OCI-M2 (cell line): ENCODE results near the gene CELF5.
A peak's percentile ranks its signal among the peaks of the same experiment; 100 is the strongest.

ENCODE experiments used
- DNase-seq: peaks from one replicate; lab custom pipeline; 2025; ENCODE audit not compliant: unreplicated experiment; lab: John Stamatoyannopoulos, UW

Gene CELF5

DNA sequence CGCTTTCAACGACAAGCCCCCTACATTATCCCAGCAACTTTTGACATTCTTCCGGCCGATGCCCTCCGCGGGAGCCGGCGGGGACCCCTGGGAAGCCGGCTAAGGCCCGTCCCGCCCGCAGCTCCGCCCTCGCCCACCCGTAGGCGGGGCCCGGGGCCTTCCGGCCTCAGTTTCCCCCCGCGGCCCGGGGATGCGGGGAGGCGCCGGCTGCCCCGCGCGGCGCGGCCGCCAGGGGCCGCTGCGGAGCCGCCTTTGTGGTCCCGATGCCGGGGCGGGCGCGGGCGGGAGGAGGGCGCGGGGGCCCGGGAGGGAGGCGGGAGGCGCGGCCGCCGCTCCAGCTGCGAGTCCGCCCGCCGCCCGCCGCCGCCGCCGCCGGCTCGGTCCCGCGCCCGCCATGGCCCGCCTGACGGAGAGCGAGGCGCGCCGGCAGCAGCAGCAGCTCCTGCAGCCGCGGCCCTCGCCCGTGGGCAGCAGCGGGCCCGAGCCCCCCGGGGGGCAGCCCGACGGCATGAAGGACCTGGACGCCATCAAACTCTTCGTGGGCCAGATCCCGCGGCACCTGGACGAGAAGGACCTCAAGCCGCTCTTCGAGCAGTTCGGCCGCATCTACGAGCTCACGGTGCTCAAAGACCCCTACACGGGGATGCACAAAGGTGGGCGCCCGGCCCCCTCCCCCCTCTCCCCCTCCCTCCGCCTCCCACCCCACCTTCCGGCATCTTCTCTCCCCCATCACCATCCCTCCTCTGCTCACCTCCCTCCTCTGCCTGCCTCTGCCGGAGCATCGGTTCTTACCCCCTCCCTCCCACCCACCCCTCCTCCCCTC lies at the start of gene CELF5:
CELF5 (plus strand) TSS at position 316 of the 823 bp plus-strand sequence; CDS start at position 395, 79 bp downstream.
- no peak for DNase-seq

DNA sequence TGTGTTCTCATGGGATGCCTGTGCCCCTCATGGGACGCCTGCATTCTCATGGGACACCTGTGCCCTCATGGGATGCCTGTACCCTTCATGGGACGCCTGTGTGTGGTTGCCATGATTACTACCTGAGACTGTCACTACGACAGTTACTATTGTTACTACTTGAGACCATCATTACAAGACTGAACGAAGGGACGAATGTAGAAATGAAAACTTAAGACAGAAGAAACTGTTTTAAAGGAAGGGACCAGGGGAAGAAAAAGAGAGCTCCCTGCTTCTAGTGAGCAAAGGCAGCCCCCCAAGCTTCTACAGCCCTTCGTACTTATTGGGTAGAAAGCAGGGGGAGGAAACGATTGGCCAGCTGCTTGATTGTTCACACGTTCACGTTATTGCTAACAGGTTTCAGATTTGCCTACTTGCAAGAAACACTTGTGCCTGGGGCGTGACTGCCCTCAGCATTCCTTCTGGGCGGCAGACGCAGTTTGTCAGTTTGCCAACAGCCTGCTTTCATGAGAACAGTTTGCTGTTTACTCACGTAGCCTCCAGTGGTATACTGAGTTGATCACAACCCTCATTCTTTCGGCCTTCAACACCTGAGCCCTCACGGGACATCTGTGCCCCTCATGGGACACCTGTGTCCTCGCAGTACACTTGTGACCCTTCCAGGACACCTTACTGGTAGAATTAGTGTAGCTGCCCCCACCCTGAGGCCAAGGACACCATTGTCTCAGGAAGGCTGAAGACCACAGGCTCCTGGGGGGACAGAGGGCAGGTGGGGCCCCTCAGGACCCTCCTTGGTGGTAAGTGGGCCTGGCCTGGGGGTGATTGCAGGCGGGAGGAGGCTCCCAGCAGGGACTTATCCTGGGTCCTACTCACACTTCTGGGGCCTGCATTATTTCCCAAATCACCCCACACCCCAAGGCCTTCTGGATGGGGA lies 48.4 kb upstream of the CELF5 start:
- DNase-seq, result no peak

DNA sequence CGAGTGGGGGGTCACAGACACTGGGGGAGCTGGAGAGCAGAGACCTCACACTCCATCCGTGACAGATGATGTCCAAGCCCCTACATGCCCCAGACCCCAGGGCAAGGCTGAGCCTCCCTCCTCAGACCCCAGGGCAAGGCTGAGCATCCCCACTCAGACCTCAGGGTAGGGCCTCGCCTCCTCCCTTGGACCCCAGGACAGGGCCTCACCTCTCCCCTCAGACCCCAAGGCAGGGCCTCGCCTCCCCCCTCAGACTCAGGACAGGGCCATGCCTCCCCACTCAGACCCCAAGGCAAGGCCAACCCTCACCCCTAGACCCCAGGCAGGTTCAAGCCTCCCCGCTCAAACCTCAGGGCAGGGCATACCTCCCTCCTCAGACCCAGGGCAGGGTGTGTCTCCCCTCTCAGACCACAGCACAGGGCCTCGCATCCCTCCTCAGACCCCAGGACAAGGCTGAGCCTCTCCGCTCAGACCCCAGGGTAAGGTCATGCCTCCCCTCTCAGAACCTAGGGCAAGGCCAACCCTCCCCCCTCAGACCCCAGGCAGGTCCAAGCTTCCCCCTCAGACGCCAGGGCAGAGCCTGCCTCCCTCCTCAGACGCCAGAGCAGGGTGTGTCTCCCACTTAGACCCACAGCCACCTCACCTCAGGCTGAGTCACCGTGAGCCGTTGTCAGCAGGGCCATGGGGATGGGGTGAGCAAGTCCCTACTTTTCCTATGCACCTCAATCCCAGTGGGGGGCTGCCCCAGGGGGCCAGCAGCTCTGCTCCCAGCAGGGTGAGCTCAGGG lies 47.6 kb upstream of the CELF5 start:
- DNase-seq, result no peak

DNA sequence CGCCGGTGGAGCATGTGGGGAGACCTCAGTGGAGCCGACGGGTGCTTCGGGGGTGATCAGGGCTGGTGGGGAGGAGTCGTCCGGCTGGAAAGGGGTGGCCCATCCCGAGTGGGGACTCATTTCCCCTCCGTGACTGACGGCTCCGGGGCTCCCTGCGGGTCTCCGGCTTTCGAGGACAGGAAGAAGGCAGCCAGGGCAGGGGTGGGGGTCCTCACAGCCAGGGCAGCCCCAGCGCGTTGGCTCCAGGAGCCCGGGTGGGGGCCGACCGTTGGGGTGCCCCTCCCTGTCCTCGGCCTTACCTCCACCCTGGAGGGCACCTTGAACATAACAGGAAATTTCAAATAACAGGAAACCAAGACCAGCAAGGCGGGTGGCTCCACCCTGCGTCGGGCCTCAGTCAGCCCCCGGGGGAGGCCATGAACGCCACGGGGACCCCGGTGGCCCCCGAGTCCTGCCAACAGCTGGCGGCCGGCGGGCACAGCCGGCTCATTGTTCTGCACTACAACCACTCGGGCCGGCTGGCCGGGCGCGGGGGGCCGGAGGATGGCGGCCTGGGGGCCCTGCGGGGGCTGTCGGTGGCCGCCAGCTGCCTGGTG lies 46.0 kb upstream of the CELF5 start, which contains the start of gene S1PR4:
S1PR4 (plus strand) TSS at position 393 of the 596 bp plus-strand sequence; CDS start at position 417, 24 bp downstream.
- no peak for DNase-seq

DNA sequence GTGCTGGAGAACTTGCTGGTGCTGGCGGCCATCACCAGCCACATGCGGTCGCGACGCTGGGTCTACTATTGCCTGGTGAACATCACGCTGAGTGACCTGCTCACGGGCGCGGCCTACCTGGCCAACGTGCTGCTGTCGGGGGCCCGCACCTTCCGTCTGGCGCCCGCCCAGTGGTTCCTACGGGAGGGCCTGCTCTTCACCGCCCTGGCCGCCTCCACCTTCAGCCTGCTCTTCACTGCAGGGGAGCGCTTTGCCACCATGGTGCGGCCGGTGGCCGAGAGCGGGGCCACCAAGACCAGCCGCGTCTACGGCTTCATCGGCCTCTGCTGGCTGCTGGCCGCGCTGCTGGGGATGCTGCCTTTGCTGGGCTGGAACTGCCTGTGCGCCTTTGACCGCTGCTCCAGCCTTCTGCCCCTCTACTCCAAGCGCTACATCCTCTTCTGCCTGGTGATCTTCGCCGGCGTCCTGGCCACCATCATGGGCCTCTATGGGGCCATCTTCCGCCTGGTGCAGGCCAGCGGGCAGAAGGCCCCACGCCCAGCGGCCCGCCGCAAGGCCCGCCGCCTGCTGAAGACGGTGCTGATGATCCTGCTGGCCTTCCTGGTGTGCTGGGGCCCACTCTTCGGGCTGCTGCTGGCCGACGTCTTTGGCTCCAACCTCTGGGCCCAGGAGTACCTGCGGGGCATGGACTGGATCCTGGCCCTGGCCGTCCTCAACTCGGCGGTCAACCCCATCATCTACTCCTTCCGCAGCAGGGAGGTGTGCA lies 45.3 kb upstream of the CELF5 start:
- DNase-seq, result no peak

DNA sequence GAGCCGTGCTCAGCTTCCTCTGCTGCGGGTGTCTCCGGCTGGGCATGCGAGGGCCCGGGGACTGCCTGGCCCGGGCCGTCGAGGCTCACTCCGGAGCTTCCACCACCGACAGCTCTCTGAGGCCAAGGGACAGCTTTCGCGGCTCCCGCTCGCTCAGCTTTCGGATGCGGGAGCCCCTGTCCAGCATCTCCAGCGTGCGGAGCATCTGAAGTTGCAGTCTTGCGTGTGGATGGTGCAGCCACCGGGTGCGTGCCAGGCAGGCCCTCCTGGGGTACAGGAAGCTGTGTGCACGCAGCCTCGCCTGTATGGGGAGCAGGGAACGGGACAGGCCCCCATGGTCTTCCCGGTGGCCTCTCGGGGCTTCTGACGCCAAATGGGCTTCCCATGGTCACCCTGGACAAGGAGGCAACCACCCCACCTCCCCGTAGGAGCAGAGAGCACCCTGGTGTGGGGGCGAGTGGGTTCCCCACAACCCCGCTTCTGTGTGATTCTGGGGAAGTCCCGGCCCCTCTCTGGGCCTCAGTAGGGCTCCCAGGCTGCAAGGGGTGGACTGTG lies 44.6 kb upstream of the CELF5 start:
- DNase-seq, result no peak

DNA sequence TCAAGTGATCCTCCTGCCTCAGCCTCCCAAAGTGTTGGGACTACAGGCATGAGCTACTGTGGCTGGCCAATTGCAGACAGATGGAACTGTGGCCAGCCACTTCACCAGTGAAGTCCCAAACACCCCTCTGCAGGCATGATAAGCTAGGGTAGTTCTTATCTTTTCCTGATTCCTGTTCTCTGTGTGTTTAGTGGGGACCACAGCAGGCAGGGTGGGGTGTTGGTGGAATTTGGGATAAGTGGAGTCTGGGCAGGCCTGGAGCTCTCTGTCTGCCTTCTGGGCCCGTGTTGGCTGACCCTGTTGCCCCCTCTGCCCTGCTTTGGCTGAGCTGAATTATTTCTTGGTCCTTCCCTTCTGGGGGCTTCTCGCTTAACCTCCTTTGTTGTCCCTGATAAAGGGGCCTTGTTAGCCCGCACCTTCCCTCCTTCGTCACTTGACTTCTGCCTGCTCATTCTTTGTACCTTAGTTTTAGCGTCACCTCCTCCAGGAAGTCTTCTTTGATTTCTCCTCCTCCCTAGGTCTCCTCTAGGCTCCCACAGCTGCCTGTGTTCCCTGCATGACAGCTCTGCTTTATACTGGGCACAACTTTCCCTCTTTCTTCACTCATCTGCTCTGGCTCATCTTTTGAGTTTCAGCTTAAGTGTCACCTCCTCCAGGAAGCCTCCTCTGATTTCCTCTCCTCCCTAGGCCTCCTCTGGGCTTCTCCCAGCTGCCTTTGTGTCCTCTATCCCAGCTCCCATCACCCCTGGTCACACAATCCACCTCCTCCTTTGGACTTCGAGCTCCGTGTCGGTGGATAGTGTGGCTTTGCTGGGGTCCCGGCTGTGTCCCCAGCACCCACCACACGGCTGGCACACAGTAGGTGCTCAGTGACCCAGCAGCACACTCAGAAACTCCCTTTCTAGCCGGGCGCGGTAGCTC lies 40.5 kb upstream of the CELF5 start:
- DNase-seq, result no peak

DNA sequence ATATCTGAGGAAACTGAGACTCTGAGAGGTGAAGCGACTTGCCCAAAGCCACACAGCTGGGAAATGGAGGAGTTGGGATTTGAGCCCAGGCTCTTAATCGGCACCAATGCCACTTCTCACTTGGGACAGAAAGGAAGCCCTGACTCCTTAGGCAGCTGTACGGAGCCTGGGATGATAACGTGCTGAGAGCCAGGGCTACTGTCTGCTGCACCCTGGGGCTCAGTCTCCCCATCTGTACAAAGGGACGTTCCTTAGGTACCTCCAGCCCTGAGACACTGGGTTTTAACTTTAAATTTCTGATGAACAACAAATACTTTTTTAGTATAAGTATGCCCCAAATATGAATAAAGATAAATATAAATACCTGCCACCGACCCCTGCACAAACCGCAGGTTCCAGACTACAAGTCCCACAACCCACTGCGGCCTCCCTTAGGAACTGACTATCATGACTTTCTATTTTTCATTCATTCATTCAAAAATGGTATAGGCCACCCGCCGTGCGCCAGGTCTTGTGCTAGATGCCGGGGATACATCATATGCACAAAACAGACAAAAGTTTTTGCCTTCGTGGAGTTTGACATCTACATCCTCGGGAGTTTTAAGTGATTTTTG lies 39.5 kb upstream of the CELF5 start:
- no peak for DNase-seq

DNA sequence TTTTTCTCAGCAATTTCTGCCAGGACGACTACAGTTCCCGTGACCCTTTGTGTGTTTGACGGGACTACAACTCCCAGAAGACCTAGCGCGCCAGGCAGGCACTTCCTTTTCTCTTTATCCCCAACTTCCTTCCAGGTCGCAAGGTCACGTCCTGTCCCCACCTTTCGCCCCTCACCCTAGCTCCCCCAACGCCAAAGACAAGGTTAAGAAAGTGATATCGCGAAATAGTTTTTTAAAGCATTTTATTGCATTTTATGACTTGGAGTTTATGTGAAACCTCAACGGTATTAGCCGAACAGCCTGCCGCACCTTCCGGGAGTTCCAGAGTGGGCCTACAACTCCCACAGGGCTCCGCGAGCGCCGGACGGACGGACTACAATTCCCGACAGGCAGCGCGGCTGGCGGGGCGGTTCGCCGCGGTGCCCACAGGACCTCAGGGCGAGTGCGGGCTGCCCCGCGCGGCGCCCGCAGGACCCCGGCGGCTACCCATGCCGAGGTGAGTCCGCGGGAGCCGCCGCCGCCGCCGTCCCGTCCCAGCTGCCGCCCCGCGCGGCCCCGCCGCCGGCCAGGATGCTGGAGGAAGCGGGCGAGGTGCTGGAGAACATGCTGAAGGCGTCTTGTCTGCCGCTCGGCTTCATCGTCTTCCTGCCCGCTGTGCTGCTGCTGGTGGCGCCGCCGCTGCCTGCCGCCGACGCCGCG lies 38.9 kb upstream of the CELF5 start, which contains the start of gene NCLN:
NCLN (plus strand) TSS at position 470 of the 699 bp plus-strand sequence; CDS start at position 571, 101 bp downstream.
- peak; percentile 52 for DNase-seq

DNA sequence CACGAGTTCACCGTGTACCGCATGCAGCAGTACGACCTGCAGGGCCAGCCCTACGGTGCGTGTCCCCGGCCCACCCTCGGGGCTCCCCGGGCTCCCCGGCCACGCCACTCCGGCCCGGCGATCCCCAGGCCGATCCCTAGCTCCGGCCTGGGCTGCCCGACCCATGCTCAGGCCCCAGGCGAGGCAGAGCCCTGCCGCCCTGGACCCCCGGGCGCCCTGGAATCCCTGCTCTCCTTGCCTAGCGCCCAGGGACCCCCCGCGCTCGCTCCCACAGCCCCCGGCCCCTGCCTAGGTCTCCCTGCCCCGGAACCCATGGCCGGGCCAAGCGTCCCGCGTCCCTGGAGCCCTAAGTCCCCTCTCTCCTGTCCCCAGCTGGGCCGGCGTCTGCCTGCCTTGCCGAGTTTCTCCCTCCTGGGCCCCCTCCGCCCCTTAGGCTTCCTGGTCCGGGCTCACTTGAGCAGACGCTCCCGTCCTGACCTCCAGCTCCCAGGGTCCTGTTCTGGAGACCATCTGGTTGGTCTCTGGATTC lies 38.2 kb upstream of the CELF5 start:
- no peak for DNase-seq

DNA sequence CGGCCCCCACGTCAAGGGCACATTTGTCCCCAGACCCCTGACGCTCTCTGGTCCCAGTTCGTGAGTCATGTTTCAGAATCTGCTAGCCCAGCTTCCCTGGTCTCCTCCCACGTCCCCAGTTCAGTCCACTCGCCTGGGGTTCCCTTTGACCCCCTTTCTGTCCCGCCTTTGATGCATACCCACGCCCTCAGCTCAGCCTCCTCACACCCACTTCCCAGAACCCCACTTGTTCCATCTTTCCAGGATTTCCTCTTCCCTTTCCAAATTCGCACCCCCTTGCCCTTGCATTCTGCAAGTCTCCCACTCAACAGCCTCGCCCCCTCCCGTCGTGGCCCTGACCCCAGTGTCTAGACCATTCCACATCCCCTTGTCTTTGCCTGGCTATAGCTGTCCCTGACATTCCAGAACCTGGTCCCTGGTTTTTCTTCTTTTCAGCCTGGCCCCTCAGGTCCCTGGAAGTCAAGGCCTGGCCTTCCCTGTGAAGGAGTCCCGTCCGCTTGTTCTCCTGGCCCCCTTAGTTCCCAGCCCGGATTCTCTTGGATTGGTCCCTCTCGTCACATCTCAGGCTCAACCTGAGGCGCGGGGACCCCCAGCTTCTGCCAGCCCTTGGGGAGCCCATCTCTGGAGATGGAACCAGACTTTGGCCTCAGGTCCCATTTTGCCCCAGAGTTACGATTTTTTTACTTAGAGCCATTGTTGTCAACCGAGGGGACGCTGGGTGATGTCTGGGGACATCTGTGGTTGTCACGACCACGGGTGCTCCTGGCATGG lies 37.4 kb upstream of the CELF5 start:
- DNase-seq, result no peak

DNA sequence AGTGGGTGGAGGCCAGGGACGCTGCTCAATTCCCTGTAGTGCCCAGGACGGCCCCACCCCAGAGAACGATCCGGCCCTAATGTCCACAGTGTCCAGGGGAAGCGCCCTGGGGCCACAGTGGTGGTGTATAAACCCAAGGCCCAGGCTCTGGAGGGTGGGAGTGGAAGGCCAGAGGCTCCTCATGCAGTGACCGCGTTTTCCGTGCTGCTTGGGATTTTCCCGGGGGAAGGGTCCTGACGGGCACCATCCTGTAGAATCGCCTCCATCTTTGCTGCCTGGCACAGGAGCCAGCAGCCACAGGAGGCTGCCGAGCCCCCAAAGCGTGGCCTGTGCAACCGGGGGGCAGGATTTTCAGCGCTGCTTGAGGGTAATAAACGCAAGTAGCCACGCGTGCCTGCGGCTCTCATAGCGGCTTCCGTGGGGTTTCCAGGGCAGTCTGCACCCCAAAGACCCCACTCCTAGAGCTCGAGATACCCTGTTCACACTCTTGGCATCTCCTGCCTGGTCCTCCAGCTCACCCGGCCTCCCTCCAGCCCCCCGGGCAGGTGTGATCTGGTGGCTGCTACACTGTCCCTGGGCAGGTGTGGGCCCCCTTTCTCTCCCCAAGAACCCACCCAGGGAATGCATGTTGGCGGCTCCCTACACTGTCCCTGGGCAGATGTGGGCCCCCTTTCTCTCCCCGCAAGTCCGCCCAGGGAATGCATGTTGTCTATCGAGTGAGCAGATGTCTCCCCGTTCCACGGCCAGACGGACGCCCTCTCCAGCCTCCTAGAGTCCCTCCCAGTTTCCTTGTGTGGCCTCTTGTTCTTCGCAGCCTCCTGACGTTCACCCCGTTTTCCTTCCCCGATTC lies 36.6 kb upstream of the CELF5 start:
- DNase-seq, result no peak

DNA sequence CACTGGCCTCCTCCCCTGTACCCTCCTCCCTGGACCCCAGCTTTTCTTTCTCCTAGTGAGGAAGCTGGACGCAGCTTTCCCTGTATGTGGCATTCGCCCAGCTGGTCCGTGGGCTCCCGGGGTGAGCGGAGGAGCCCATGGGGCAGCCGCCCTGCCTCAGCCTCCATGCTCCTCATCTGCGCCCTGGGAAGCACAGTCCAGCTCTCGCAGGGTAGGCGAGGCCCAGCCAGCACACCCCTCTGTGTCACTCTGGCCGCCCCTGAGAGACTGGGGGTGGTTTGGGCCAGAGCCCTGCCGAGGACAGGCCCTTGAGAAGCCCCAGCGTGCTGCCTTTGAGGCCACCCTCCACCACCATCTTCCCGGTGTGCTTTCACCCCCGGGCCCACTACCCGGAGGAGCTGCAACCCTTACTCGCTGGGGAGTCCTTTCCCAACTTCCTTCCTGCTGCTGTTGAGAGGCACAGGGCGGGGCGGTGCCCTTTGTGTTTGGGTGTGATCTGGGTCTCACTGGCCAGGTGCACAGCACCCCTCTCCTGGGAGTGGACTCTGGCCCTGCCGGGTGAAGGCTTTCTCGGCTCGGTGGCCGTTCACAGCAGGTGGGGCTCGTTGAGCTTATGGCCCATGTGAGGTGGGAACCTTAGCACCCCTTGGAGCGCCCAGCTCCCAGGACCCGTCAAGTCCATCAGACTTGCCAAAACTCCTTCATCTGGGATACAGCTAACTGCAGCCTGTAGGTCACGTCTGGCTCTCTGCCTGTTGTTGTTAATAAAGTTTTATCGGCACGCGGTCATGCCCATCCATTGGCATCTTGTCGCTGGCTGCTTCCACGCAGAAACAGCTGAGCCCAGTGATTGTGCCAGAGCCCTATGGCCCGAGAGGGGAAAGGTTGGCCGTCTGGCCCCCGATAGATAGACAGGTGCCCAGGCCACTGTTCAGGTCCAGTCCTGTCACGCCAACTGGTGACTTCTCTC lies 35.5 kb upstream of the CELF5 start:
- DNase-seq, result no peak
